ENCODE measurements around the gene NEURL1B.

The NEURL1B gene

DNA sequence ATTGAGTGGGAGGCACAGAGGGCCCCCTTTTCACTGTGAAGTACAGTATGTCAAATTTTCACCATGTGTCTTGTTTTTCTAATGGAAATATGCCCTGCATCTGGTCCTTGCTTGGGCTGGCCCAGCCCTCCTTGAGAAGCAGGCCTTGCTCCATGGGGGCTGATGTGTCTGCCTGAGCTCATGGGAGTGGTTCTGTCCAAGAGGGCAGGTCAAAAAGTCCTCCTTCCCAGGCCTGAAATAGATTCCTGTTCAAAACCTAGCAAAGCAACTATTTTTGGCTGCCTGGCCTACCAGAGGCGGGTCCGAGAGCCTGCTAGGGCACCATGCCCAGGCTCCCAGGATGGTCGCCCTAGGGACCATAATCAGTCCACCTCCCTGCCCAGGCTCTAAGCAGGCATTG is 40.5 kb upstream of the NEURL1B start:
- no peak for TF ChIP-seq FOXM1 (IDR thresholded peaks at IDR 0.05; ENCODE audit: borderline replicate concordance, low read depth)
- TF ChIP-seq EGR1 (IDR thresholded peaks at IDR 0.05), result no peak
- TF ChIP-seq CEBPB (IDR thresholded peaks at IDR 0.05), result no peak
- TF ChIP-seq USF1 (IDR thresholded peaks at IDR 0.05), result no peak
- no peak for TF ChIP-seq REST (IDR thresholded peaks at IDR 0.05; ENCODE audit: low read depth)
- no peak for TF ChIP-seq YY1 (IDR thresholded peaks at IDR 0.05; ENCODE audit: low read depth)
- no peak for TF ChIP-seq MAX (IDR thresholded peaks at IDR 0.05)
- no peak for TF ChIP-seq RAD21 (IDR thresholded peaks at IDR 0.05; ENCODE audit: low read depth)
- no peak for TF ChIP-seq CREB1 (IDR thresholded peaks at IDR 0.05; ENCODE audit: low read depth)
- TF ChIP-seq NFIC (IDR thresholded peaks at IDR 0.05), result no peak
- TF ChIP-seq EP300 (IDR thresholded peaks at IDR 0.05; ENCODE audit: borderline replicate concordance), result no peak
- TF ChIP-seq ZBTB7A (IDR thresholded peaks at IDR 0.05; ENCODE audit: low read depth), result no peak

- no peak for TF ChIP-seq EGR1 (IDR thresholded peaks at IDR 0.05)
Observed at GRCh38 chr5:172602783-172603231, 38.3 kb upstream of the NEURL1B start.

DNA sequence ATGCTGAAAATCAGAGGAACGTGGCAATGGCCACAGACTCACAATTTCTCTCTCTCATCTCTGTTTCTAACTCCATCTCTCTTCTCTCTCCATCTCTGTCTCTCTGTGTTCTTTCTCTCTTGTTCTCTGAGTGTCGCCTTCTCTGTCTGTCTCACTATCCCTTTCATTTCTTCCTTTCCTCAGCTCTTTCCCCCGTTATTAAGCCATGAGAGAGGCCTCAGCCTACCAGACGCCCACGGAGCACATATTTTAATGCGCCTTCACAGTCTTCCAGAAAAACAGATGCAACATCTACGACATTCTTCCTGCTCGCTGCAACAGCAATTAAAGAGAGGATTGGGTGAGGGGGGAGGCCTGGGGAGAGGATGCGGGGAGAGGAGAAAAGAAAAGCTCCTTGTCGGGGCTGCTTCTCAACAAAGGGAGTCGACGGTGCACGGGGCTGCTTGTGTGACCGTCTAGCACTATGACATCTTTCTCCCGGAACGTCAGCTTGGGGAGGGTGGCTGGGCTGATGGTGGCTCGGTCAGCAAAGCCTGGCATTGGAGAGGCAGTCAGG is 37.7 kb upstream of the NEURL1B start:
- no peak for TF ChIP-seq REST (IDR thresholded peaks at IDR 0.05; ENCODE audit: low read depth)
- no peak for TF ChIP-seq CEBPB (IDR thresholded peaks at IDR 0.05)
- TF ChIP-seq TAF1 (IDR thresholded peaks at IDR 0.05; ENCODE audit: low read depth), result no peak

GRCh38 chr5:172605466-172605865 is 35.6 kb upstream of the NEURL1B start:
- TF ChIP-seq RAD21 (IDR thresholded peaks at IDR 0.05; ENCODE audit: low read depth) (no peak), CEBPB (IDR thresholded peaks at IDR 0.05) (no peak), EP300 (IDR thresholded peaks at IDR 0.05; ENCODE audit: borderline replicate concordance) (no peak), NFIC (IDR thresholded peaks at IDR 0.05) (no peak), USF1 (IDR thresholded peaks at IDR 0.05) (no peak), TCF12 (IDR thresholded peaks at IDR 0.05; ENCODE audit: low read depth) (no peak), MAX (IDR thresholded peaks at IDR 0.05) (no peak), REST (IDR thresholded peaks at IDR 0.05; ENCODE audit: low read depth) (no peak), YY1 (IDR thresholded peaks at IDR 0.05; ENCODE audit: low read depth) (no peak), ZBTB7A (IDR thresholded peaks at IDR 0.05; ENCODE audit: low read depth) (no peak), TAF1 (IDR thresholded peaks at IDR 0.05; ENCODE audit: low read depth) (no peak), TEAD4 (IDR thresholded peaks at IDR 0.05) (no peak), CREB1 (IDR thresholded peaks at IDR 0.05; ENCODE audit: low read depth) (no peak), EGR1 (IDR thresholded peaks at IDR 0.05) (no peak), FOXM1 (IDR thresholded peaks at IDR 0.05; ENCODE audit: borderline replicate concordance, low read depth) (no peak)

- TF ChIP-seq TAF1 (IDR thresholded peaks at IDR 0.05; ENCODE audit: low read depth) (no peak), REST (IDR thresholded peaks at IDR 0.05; ENCODE audit: low read depth) (no peak), CREB1 (IDR thresholded peaks at IDR 0.05; ENCODE audit: low read depth) (no peak), FOXM1 (IDR thresholded peaks at IDR 0.05; ENCODE audit: borderline replicate concordance, low read depth) (no peak), NFIC (IDR thresholded peaks at IDR 0.05) (no peak), CEBPB (IDR thresholded peaks at IDR 0.05) (no peak), TCF12 (IDR thresholded peaks at IDR 0.05; ENCODE audit: low read depth) (no peak), USF1 (IDR thresholded peaks at IDR 0.05) (no peak), TEAD4 (IDR thresholded peaks at IDR 0.05) (no peak), ZBTB7A (IDR thresholded peaks at IDR 0.05; ENCODE audit: low read depth) (no peak), EP300 (IDR thresholded peaks at IDR 0.05; ENCODE audit: borderline replicate concordance) (no peak), YY1 (IDR thresholded peaks at IDR 0.05; ENCODE audit: low read depth) (no peak), EGR1 (IDR thresholded peaks at IDR 0.05) (no peak), RAD21 (IDR thresholded peaks at IDR 0.05; ENCODE audit: low read depth) (no peak), MAX (IDR thresholded peaks at IDR 0.05) (no peak)
Observed at GRCh38 chr5:172606156-172606785, 34.8 kb upstream of the NEURL1B start.
